Subcutaneous adipose tissue (tissue), 4 donors: ENCODE measurements around the gene CD247. TPM values are rescaled to one million over a fixed set of nuclear protein-coding genes. Genes with fewer than 3 reads are reported as not detected.

ENCODE experiments used
- total RNA-seq, 4 donors: library from RNA; depleted of rRNA; stranded (reverse); fragments of >200 nt; gene quantifications; one replicate each; pipeline ENCODE4 v1.1.0, GENCODE V29; 2016
- TF ChIP-seq, protein P1 (sequence below): fragments of 450-650 bp; IDR thresholded peaks from one replicate; pipeline ENCODE4 v1.5.1; 2016; ENCODE audit warnings: low read depth, mild to moderate bottlenecking, control low read depth, antibody characterized with exemption, moderate library complexity

CD247 gene
- total RNA-seq, 4 donors from 2014 or later: 1.3 to 3.4 (median 2.1) TPM

DNA sequence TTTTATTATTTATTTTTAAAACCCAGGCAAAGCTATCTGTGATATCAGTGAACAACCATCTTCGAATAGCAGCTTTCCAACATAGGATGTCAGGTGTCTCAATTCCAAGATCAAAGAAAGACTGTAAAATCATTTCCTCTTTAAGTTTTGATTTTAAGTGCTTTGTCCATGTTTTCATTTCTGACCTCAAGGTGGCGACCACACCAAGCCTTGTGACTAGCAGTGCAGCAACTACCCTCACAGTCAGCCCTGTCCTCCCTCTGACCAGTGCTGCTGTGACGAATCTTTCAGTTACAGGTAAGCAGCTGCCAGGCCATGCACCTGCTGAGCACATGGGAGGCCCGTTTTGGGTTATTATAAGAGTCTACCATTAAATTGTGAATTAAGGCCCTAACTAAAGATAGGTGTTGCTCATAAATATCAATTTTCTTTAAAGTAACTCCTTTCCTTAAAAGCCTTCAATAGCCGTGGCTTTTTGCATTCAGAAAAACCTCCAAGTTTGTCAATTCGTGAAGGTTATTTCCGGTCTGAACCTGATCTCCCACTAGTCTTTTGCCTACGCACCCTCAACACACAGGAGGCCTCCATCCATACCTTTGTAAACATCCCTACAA lies 117.0 kb downstream of the CD247 start:
- TF ChIP-seq, protein P1, sequence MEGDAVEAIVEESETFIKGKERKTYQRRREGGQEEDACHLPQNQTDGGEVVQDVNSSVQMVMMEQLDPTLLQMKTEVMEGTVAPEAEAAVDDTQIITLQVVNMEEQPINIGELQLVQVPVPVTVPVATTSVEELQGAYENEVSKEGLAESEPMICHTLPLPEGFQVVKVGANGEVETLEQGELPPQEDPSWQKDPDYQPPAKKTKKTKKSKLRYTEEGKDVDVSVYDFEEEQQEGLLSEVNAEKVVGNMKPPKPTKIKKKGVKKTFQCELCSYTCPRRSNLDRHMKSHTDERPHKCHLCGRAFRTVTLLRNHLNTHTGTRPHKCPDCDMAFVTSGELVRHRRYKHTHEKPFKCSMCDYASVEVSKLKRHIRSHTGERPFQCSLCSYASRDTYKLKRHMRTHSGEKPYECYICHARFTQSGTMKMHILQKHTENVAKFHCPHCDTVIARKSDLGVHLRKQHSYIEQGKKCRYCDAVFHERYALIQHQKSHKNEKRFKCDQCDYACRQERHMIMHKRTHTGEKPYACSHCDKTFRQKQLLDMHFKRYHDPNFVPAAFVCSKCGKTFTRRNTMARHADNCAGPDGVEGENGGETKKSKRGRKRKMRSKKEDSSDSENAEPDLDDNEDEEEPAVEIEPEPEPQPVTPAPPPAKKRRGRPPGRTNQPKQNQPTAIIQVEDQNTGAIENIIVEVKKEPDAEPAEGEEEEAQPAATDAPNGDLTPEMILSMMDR: no peak

DNA sequence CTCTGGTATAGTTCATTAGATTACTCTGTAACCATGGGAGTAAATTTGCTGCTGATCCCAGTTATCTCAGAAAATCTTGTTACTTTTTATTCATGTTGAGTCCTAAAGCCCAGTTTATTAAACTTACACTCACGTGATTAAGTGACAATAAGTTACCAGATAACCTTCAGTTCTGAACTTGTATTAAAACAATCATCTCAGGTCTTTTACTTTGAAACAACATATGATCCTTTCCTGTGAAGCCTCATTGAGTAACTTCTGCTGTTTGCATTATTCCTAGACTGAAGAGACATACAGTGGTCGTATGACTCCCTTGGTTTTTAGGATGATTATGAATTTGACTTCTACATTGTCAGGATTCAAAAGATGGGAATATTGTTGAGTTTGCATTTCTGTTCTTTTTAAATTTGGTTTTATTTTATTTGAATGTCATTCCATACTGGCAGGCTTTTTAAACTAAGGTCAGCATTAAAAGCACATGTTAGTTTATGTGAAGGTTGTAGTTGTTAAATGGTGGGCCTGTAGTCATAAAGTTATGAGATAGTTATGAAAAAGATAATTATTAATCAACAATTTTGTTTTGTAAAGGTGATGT lies 117.9 kb downstream of the CD247 start:
- TF ChIP-seq, protein P1: no peak

DNA sequence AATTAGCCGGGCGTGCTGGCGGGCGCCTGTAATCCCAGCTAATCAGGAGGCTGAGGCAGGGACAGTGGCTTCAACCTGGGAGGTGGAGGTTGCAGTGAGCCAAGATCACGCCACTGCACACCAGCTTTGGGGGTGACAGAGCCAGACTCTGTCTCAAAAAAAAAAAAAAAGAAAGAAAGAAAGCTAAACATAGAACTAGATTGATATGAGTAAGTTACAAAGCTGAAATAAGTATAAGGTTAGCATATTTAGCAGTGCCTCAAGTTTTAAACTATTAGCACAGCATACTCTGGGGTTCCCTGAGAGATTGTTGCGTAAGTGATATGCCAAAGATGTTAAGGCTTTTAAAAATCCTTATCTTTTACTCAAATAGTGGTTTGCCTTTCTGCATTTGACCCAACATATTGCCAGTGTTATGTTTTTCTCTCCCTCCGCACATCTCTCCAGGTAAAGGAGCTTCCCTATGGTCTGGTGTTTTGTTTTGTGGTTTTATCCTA lies 126.1 kb downstream of the CD247 start:
- TF ChIP-seq, protein P1: no peak

DNA sequence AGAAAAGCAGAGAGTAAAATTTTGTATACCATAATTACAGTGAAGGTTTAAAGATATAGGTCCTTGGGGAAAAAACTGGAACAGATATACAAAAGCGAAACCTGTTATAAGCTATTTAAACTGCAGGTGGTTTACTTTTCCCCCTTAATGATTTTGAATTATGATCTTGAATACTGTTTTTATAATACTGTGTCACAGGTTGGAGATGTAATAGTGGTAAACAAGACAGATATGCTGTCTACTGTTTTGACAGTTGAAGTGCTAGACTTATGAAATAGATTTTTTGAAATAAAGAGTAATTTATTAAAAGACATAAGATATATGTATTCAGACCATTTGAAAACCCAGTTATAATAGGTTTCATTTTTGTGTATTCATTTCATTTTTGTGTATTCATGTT lies 129.4 kb downstream of the CD247 start:
- TF ChIP-seq, protein P1: no peak

DNA sequence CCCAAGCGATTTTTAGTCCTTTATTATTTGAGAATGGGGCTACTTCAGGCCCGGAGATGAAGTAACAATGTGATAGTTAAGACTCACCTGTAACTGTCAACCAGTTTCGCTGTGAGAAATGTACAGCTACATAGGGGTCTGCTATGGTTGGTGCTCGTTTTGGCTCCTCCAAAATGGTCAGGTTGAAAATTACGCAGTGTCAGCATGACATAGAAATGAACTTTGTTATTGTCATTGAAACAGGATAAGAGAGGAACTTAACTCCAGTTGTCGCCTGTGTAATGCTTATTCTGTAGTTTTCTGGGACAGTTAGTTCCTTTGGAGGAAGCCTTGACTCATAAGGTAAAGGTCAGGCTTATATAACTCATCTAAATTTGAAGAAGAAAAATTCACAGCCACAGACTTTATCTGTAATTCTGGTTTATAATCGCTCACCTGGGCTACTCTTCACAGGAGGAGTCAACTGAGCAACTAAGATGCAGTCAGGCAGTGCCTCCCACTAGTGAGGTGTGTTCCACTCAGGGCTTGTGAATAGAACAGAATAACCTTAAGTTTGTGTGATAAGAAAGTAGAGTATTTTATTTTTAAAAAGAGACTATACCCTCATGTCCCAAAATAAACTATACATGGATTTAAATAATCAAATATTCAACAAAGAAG lies 130.9 kb downstream of the CD247 start:
- TF ChIP-seq, protein P1: no peak

Other genes with a start within 250 kb of the CD247 start
- 100 to 1,000 TPM; 190 to 407 (median 330) TPM for gene CREG1, start 35.2 kb upstream of the CD247 start, total RNA-seq
- 10 to 100 TPM; 22.5 to 33.3 (median 28.7) TPM for gene RCSD1, start 111.7 kb upstream of the CD247 start, total RNA-seq
- gene MPZL1, start 203.5 kb upstream of the CD247 start, total RNA-seq: 10 to 100 TPM; 44.5 to 72.6 (median 53.7) TPM